ENCODE measurements around the gene CABLES1. TPM values are rescaled to one million over a fixed set of nuclear protein-coding genes. Genes with fewer than 3 reads are reported as not detected.
"Not testable (repeated sequence)": the region's sequence is repeated elsewhere in the genome, so short reads cannot be mapped to it uniquely, and the experiment has no call there.

CABLES1 gene
- total RNA-seq, 1 experiment from 2014 or later = 66.4 TPM

DNA sequence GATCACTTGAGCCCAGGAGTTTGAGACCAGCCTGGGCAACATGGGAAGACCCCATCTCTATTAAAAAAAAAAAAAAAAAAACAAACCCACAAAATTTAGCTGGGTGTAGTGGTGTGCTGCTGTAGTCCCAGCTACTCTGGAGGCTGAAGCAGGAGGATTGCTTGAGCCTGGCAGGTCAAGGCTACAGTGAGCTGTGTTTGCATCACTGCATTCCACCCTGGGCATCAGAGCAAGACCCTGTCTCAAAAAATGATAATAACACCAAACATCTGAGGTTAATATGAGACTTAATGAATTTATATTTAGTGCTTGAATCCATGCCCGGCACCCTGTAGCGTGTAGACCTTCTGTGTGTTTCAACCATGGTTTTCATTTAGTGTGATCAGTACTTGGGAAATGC, 22.8 kb downstream of the CABLES1 start:
- no peaks in the 10 kb centered on the region for H3K27me3 ChIP-seq (ENCODE audit: control insufficient read depth, insufficient read depth, low read length)
- no peak for ATAC-seq

DNA sequence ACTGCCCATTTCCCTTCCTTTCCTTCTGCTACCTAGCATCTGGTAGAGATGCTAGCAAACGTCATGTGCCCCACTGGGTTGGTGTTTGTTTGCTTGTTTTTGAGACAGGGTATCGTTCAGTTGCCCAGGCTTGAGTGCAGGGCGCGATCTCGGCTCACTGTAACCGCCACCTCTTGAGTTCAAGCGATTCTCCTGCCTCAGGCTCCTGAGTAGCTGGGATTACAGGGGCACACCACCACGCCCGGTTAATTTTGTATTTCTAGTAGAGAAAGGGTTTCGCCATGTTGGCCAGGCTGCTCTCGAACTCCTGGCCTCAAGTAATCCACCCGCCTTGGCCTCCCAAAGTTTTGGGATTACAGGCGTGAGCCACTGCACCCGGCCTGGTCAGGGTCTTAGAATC, 23.6 kb downstream of the CABLES1 start:
- POLR2A ChIA-PET; BruUV-seq (replicated peaks); intact Hi-C loops (cut with micrococcal nuclease; ENCODE audit: unreplicated experiment); H3K36me3 ChIP-seq (ENCODE audit: control insufficient read depth, insufficient read depth, low read length); CTCF ChIA-PET; H3K9me3 ChIP-seq (ENCODE audit: control insufficient read depth, insufficient read depth, low read depth, low read length); DNase-seq (ENCODE audit: low read depth, low spot score); in situ Hi-C loops (cut with HindIII; ENCODE audit: low pct_unique_long_range_greater_than_20kb, low sequenced_read_pairs); H3K27me3 ChIP-seq (ENCODE audit: control insufficient read depth, insufficient read depth, low read length); H3K4me3 ChIP-seq (ENCODE audit: low read depth in 2 of 2, low read length in 2 of 2); ATAC-seq: not testable (repeated sequence)
- H3K27ac ChIP-seq (ENCODE audit: low read length) = peak overlapping the region; percentile 17; the same call in 1 of the 2 replicates
- peaks cover 31% of the 10 kb centered on the region for H3K4me1 ChIP-seq (ENCODE audit: control insufficient read depth, insufficient read depth, low read length)

More for the DNA sequence above, 22.8 kb downstream of the CABLES1 start:
- in situ Hi-C loops (cut with HindIII; ENCODE audit: low pct_unique_long_range_greater_than_20kb, low sequenced_read_pairs) = no loop called here
- ChIA-PET CTCF (no interaction called here), POLR2A (no interaction called here)
- no TSS peak for BruUV-seq (replicated peaks)
- Histone ChIP-seq H3K4me3 (ENCODE audit: low read depth in 2 of 2, low read length in 2 of 2) (no peak overlapping the region), H3K36me3 (ENCODE audit: control insufficient read depth, insufficient read depth, low read length) (no peaks in the 10 kb centered on the region), H3K9me3 (ENCODE audit: control insufficient read depth, insufficient read depth, low read depth, low read length) (no peaks in the 10 kb centered on the region), H3K27ac (ENCODE audit: low read length) (no peak overlapping the region), H3K4me1 (ENCODE audit: control insufficient read depth, insufficient read depth, low read length) (peaks cover 33% of the 10 kb centered on the region)
- intact Hi-C loops (cut with micrococcal nuclease; ENCODE audit: unreplicated experiment) = no loop called here
- TF ChIP-seq TCF7L2 (IDR thresholded peaks at IDR 0.05; ENCODE audit: low read depth, low read length) (no peak), POLR2AphosphoS5 (IDR thresholded peaks at IDR 0.05; ENCODE audit: low read depth, low read length) (no peak), SIN3A (IDR thresholded peaks at IDR 0.05; ENCODE audit: borderline replicate concordance, insufficient read depth, low read depth, low read length) (no peak)
- TF ChIP-seq, protein P1, sequence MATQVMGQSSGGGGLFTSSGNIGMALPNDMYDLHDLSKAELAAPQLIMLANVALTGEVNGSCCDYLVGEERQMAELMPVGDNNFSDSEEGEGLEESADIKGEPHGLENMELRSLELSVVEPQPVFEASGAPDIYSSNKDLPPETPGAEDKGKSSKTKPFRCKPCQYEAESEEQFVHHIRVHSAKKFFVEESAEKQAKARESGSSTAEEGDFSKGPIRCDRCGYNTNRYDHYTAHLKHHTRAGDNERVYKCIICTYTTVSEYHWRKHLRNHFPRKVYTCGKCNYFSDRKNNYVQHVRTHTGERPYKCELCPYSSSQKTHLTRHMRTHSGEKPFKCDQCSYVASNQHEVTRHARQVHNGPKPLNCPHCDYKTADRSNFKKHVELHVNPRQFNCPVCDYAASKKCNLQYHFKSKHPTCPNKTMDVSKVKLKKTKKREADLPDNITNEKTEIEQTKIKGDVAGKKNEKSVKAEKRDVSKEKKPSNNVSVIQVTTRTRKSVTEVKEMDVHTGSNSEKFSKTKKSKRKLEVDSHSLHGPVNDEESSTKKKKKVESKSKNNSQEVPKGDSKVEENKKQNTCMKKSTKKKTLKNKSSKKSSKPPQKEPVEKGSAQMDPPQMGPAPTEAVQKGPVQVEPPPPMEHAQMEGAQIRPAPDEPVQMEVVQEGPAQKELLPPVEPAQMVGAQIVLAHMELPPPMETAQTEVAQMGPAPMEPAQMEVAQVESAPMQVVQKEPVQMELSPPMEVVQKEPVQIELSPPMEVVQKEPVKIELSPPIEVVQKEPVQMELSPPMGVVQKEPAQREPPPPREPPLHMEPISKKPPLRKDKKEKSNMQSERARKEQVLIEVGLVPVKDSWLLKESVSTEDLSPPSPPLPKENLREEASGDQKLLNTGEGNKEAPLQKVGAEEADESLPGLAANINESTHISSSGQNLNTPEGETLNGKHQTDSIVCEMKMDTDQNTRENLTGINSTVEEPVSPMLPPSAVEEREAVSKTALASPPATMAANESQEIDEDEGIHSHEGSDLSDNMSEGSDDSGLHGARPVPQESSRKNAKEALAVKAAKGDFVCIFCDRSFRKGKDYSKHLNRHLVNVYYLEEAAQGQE (IDR thresholded peaks at IDR 0.05; ENCODE audit: insufficient read depth in 1 of 2, low read depth in 2 of 2, low read length in 1 of 2) = no peak
- TF ChIP-seq, protein P2, sequence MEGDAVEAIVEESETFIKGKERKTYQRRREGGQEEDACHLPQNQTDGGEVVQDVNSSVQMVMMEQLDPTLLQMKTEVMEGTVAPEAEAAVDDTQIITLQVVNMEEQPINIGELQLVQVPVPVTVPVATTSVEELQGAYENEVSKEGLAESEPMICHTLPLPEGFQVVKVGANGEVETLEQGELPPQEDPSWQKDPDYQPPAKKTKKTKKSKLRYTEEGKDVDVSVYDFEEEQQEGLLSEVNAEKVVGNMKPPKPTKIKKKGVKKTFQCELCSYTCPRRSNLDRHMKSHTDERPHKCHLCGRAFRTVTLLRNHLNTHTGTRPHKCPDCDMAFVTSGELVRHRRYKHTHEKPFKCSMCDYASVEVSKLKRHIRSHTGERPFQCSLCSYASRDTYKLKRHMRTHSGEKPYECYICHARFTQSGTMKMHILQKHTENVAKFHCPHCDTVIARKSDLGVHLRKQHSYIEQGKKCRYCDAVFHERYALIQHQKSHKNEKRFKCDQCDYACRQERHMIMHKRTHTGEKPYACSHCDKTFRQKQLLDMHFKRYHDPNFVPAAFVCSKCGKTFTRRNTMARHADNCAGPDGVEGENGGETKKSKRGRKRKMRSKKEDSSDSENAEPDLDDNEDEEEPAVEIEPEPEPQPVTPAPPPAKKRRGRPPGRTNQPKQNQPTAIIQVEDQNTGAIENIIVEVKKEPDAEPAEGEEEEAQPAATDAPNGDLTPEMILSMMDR (IDR thresholded peaks at IDR 0.05) = no peak
- no peak for DNase-seq (ENCODE audit: low read depth, low spot score)

DNA sequence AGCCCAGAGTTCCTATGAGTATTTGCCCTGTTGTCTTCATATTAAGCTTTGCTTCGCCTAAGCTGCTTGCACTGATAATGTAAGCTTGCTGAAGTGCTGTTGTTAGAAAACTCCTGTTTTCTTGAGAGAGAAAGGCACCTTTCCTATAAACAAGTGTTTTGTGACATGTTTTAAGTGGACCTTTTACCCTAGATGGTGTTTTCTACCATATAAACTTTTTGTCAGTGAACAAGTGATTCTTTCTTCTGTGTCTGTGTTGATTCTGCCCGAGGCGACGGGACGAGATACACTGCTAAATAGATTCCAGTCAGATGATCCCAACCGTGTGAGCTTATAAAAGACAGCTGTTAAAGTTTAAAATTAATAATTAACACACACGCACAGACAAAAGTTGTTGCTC, 24.1 kb downstream of the CABLES1 start:
- in situ Hi-C loops (cut with HindIII; ENCODE audit: low pct_unique_long_range_greater_than_20kb, low sequenced_read_pairs) = no loop called here
- Histone ChIP-seq H3K4me3 (ENCODE audit: low read depth in 2 of 2, low read length in 2 of 2) (no peak overlapping the region), H3K9me3 (ENCODE audit: control insufficient read depth, insufficient read depth, low read depth, low read length) (no peaks in the 10 kb centered on the region), H3K27me3 (ENCODE audit: control insufficient read depth, insufficient read depth, low read length) (no peaks in the 10 kb centered on the region), H3K36me3 (ENCODE audit: control insufficient read depth, insufficient read depth, low read length) (no peaks in the 10 kb centered on the region), H3K4me1 (ENCODE audit: control insufficient read depth, insufficient read depth, low read length) (peaks cover 26% of the 10 kb centered on the region), H3K27ac (ENCODE audit: low read length) (peak overlapping the region; percentile 17; the same call in 1 of the 2 replicates)
- DNase-seq (ENCODE audit: low read depth, low spot score) = no peak
- TF ChIP-seq, protein P2 (IDR thresholded peaks at IDR 0.05) = no peak
- TF ChIP-seq POLR2AphosphoS5 (IDR thresholded peaks at IDR 0.05; ENCODE audit: low read depth, low read length) (no peak), TCF7L2 (IDR thresholded peaks at IDR 0.05; ENCODE audit: low read depth, low read length) (no peak), SIN3A (IDR thresholded peaks at IDR 0.05; ENCODE audit: borderline replicate concordance, insufficient read depth, low read depth, low read length) (no peak)
- TF ChIP-seq, protein P1 (IDR thresholded peaks at IDR 0.05; ENCODE audit: insufficient read depth in 1 of 2, low read depth in 2 of 2, low read length in 1 of 2) = no peak
- no TSS peak for BruUV-seq (replicated peaks)
- intact Hi-C loops (cut with micrococcal nuclease; ENCODE audit: unreplicated experiment) = no loop called here
- CTCF ChIA-PET = no interaction called here
- ATAC-seq = no peak
- POLR2A ChIA-PET = interaction anchor here (0.7 kb wide), 1 partner anchor 25 kb away, joined by 3 read pairs; no protein-coding TSS in a partner anchor

Data from Panc1 (cell line).